ENCODE data around the gene YPEL4.

The YPEL4 gene

DNA sequence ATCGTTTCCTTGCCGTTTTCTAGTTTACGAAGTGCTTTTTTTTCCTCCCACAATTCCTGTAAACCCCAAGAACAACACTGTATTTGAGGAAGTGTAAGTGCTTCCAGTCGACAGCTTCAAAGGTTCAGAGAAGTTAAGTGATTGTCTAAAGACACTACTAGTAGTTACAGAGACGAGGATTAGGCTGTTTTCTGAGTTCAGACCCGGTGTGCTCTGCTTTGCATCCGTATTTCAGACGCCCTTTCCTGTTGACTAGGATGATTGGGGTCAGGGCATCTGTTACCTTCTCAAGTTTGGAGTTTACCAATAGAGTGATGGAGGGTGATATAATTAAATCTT lies 8.3 kb upstream of the YPEL4 start:
- TF ChIP-seq GATA3 (IDR thresholded peaks at IDR 0.05; ENCODE audit: low read depth, low read length) (no peak), GATA2 (IDR thresholded peaks at IDR 0.05; ENCODE audit: low read depth, low read length) (no peak)

DNA sequence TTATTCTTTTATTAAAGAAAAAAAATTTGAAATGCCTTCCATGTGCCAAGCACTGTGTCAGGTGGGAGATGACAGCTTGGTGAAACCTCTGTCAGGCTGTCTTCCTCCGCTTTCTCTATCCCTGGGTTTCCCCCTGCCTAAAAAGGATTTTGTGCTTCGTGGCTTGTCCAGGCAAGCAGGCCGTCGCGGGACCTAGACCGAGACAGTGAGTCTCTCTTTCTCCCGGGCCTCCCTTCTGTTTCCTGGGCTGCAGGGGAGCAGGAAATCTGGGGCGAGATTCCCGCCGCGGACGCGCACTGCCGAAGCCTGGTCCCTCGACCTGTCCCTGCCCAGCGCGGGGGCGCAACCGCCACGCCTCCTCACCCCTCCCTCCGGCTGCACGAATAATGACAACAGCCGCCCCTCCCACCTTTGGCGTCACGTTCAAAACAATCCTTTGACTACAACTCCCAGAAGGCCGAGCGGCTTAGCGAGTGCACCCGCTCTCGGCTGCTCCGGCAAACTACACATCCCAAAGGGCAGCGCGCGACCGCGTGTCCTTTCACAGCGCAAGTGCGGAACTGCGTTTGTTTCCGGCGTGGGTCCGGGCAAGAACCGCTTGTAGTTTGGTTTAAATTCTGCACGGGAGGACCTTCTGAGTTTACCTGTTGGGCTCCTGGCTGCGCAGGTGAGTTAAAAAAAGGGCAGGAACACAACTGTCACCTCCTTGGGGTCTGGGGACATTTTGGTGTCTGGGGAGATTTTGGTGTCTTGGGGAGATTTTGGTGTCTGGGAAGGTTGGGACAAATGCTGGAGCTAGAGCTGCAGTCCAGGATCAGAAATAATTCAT lies 7.7 kb upstream of the YPEL4 start, which contains the start of gene CLP1:
Gene CLP1, plus strand, starts transcription at position 569 of the 829 bp plus-strand sequence. CDS start 1,715 bp downstream, outside the sequence.
- no peak for TF ChIP-seq GATA2 (IDR thresholded peaks at IDR 0.05; ENCODE audit: low read depth, low read length)
- no peak for TF ChIP-seq GATA3 (IDR thresholded peaks at IDR 0.05; ENCODE audit: low read depth, low read length)

DNA sequence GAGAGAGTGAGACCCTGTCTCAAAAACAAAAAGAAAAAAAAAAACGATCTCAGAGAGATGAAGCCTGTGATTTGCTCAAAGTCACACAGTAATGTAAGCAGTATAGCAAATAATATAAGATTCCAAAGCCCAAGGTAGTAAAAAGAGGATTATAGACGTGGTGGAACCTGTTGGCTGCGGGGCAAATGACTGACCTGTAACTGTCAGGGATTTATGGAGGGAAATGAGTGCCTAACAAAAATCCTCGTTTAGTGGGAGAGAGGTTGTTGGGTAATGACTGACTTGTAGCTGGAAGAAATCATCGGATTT lies 7.1 kb upstream of the YPEL4 start:
- no peak for TF ChIP-seq GATA2 (IDR thresholded peaks at IDR 0.05; ENCODE audit: low read depth, low read length)
- no peak for TF ChIP-seq GATA3 (IDR thresholded peaks at IDR 0.05; ENCODE audit: low read depth, low read length)

DNA sequence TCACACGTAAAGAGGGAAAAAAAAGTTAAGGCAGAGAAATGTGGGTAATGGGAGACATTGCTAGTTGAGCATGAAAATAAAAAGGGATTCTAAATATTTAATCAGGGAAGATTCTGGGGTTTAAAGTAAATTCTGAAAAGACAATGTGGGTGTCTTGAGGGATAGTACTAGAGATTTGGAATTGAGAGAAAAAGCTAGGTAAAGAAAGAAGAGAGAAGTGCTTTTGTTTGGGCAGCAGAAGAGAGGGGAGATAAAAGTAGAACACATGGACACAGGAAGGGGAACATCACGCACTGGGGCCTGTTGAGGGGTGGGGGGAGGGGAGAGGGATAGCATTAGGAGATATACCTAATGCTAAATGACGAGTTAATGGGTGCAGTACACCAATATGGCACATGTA lies 3.5 kb upstream of the YPEL4 start:
- TF ChIP-seq GATA3 (IDR thresholded peaks at IDR 0.05; ENCODE audit: low read depth, low read length) (no peak), GATA2 (IDR thresholded peaks at IDR 0.05; ENCODE audit: low read depth, low read length) (no peak)

DNA sequence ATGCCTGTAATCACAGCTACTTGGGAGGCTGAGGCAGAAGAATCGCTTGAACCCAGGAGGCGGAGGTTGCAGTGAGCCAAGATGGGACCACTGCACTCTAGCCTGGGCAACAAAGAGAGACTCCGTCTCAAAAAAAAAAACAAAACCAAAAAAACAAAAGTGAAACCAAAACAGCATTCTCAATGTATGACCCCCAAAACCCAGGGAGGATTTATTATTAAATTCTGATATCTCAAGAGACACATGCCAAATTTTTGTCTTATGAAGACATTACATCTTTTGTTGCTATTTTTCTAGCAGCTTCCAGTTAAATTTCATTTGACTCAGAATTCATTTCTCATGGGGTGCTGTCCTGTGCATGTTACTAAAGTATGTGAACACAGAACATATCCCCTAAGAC lies 3.0 kb upstream of the YPEL4 start:
- no peak for TF ChIP-seq GATA3 (IDR thresholded peaks at IDR 0.05; ENCODE audit: low read depth, low read length)
- no peak for TF ChIP-seq GATA2 (IDR thresholded peaks at IDR 0.05; ENCODE audit: low read depth, low read length)

DNA sequence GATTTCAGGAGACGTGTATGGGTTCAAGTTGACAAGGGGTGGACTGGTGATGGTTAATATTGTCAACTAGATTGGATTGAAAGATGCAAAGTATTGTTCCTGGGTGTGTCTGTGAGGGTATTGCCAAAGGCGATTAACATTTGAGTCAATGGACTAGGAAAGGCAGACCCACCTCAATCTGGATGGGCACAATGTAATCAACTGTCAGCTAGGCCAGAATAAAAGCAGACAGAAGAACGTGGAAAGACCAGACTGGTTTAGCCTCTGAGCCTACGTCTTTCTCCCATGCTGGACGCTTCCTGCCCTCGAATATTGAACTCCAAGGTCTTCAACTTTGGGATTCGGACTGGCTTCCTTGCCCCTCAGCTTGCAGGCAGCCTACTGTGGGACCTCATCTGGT lies 1.7 kb upstream of the YPEL4 start:
- TF ChIP-seq GATA2 (IDR thresholded peaks at IDR 0.05; ENCODE audit: low read depth, low read length) (no peak), GATA3 (IDR thresholded peaks at IDR 0.05; ENCODE audit: low read depth, low read length) (no peak)

DNA sequence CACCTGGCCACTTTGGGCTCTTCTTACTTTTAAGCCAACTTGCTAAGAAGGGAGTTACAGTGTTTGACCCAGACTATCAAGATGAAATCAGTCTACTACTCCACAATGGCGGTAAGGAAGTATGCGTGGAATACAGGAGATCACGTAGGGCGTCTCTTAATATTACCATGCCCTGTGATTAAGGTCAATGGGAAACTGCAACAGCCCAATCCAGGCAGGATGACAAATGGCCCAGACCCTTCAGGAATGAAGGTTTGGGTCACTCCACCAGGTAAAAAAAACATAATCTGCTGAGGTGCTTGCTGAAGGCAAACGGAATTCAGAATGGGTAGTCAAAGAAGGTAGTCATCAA lies 1.0 kb upstream of the YPEL4 start:
- TF ChIP-seq GATA2 (IDR thresholded peaks at IDR 0.05; ENCODE audit: low read depth, low read length) (no peak), GATA3 (IDR thresholded peaks at IDR 0.05; ENCODE audit: low read depth, low read length) (no peak)

DNA sequence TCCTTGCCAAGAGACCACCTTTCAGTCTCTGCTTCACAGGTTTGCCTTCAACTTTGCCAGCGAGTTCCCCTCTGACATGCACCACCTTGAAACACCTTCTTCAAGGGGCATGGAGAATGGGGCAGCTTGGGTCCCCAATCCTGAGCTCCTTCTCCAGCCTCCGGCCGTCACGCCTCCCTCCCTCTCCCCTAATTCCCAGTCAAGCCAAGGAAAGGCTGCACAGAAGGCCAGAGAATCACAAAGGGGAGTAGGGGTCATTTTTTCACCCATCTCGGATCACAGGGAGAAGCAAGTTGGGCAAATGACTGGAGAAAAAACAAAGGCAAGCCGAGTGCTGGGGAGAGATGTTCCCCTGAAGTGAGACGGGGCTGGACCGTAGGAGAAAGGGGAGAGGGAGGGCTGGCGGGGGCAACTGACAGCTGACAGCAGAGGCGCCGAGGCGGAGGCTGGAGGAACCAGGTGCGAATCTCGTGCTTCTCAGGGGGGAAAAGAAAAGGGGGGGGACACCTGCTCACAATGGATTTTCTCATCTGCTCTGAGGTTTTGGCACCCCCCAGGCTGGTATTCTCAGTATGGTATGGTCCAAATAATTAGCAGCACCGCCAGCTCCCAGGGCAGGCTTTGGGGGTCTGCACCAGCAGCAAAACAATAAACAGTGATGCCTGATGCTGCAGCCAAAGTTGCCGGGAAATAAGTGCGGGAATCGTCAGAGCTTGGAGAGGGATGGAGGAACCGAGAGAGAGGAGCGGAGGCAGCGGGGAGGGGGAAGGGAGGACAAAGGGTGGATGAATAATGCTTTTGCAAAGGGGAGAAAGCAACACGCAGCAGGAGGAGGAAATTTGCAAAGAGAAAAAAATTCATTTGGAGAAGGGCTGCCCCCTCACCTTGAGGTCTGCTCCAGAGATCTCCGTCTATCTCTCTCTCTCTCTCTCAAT lies 644 bp downstream of the YPEL4 start:
- TF ChIP-seq GATA2 (IDR thresholded peaks at IDR 0.05; ENCODE audit: low read depth, low read length) (no peak), GATA3 (IDR thresholded peaks at IDR 0.05; ENCODE audit: low read depth, low read length) (no peak)

DNA sequence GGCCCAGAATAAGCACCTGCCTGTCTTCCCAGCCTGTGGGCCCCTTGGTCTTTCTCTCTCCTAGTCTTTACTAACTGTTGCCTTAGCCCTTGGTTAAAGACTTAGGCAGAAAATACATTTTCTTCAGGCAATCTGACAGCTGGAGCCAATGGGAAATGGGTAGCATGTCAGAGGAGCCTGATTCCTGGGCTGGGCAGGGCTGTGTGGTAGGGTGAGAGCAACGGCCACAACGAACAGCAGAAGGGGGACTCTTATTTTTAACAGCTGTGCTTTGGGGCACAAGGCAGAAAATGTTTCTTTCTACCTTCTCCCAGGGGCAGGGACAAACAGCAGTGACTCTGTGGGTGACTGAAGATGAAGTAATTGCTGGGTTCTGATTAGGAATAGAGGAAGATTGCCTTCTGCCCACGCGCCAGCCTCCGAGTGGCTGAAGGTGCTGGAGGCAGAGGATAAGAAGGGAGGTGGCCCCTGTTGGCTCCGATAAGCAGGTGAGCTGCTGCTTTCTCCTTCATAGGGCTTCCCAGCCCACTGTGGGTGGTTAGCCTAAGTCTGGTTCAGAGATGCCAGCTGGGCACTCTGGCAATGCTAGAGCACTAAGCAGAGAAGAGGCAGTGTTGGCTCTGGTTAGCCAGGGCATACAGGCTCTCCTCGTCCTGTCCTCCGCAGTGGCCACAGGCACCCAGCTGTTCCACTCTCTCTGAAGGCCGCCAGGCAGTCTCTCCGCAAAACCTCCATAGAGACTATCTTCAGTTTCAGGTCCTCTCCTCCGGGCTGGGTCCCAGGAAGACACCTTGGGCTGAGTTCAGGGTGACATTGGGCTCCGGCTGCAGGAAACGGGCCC lies 1.5 kb downstream of the YPEL4 start:
- TF ChIP-seq GATA2 (IDR thresholded peaks at IDR 0.05; ENCODE audit: low read depth, low read length) (no peak), GATA3 (IDR thresholded peaks at IDR 0.05; ENCODE audit: low read depth, low read length) (no peak)

DNA sequence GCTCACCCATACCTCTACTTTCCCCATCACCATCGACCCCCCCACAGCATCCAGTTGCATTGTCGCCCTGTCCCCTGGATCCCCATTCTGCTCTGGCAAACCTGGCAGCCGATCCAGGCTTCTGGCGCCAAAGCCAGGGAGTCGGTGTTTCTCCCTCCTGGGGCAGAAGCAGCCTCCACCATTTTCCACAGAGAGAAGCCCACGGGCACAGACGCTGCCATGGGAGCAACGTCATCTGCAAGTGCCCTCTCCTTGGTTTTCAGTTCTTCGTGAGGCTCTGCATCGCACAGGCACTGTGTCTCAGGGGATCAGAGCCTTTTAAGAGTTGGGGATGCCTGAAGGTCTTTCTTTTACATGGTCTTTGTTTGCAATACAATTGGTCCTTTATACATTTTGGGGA lies 2.3 kb downstream of the YPEL4 start:
- no peak for TF ChIP-seq GATA2 (IDR thresholded peaks at IDR 0.05; ENCODE audit: low read depth, low read length)
- TF ChIP-seq GATA3 (IDR thresholded peaks at IDR 0.05; ENCODE audit: low read depth, low read length): no peak

DNA sequence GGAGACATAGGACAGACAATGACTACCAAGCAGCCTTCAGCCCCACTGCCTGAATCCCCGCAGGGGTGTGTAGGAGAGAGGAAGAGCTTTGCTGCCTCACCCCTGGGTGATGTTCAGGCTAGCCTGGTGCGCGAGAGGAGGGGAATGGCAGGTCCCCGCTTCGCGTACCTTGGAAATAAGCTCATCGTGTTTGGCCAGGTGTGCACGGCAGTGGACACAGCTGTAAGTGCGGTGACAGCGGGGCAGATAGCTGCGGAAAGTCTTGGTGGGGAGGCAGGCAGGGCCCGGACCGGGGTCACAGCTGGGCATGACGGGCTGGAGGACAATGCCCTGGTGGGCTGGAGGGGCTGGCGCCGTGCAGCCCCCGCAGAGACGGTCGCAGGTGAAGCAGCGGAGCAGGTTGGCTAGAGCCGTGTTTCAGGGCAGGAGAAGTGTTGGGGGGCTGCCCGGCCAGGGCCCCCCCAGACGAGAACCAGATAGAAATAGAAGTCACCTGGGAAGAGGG lies 2.9 kb downstream of the YPEL4 start:
- TF ChIP-seq GATA3 (IDR thresholded peaks at IDR 0.05; ENCODE audit: low read depth, low read length) (no peak), GATA2 (IDR thresholded peaks at IDR 0.05; ENCODE audit: low read depth, low read length) (no peak)

DNA sequence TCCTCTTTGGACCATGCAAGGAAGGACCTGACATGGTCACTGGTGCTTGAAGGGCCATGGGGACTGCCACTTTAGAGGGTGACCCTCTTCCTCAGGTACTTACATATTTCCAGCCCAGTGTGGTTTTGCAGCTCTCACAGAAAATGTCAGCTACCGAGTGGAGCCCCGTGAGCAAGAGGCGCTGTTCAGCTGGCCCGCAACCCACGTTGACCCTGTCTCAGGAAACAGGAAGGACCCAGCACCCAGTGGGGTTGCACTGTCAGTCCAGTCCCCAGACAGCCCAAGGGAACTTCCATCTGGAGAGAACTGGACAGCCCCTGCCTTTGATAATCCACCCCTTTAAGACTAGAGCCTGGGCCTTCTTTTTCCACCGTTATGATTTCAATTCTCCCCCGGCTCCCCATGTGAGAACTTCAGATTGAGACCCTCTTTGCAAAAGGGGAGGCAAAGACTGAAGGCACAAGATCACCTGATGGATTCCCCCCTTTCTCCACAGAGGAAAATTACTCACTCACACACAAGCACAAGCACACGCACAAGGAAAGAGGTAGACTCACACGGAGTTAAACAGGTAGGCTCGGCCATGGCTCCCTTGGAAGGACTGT lies 3.4 kb downstream of the YPEL4 start:
- TF ChIP-seq GATA3 (IDR thresholded peaks at IDR 0.05; ENCODE audit: low read depth, low read length): no peak
- no peak for TF ChIP-seq GATA2 (IDR thresholded peaks at IDR 0.05; ENCODE audit: low read depth, low read length)

DNA sequence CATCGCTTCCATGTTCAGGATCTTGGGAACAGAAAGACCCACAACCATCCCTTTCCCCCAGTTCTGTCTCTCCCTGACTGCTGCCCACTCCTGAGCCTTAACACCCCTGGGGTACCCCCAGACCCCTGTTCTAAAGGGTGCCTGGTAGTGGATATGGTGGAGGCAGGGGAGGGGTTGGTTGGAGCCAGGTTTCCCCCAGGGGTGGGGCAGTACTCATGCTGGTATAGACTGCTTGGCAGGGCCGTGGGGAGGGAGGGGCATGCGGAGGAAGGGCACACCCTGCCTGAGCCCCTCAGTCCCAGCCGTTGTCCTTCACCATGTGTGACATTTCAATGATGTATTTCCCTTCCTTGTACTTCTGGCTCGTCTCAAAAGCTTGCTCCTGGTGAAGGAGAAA lies 4.0 kb downstream of the YPEL4 start:
- TF ChIP-seq GATA3 (IDR thresholded peaks at IDR 0.05; ENCODE audit: low read depth, low read length) (no peak), GATA2 (IDR thresholded peaks at IDR 0.05; ENCODE audit: low read depth, low read length) (no peak)

Measured in SH-SY5Y (cell line).